Liver (tissue), 3 donors: ENCODE measurements around the gene FRMD5.

Experiments
- FOXA1 ChIP-seq: IDR thresholded peaks from 2 replicates; pipeline ENCODE4 v1.6.1; 2016; ENCODE audit warnings: antibody characterized with exemption
- JUND ChIP-seq, 2 donors: IDR thresholded peaks; 2 replicates each; pipeline ENCODE4 v1.6.1; 2016; ENCODE audit warnings: antibody characterized with exemption in 2 of 2
- RAD21 ChIP-seq, 2 donors: IDR thresholded peaks; 2 replicates each; pipeline ENCODE4 v1.6.1; 2016; ENCODE audit warnings: antibody characterized with exemption in 2 of 2, mild to moderate bottlenecking in 2 of 2
- RXRA ChIP-seq, 2 donors: IDR thresholded peaks; 2 replicates each; pipeline ENCODE4 v1.6.1; 2017 to 2018; ENCODE audit warnings: antibody characterized with exemption in 2 of 2, mild to moderate bottlenecking in 1 of 2
- TF ChIP-seq, protein P1 (sequence below): IDR thresholded peaks from 2 replicates; pipeline ENCODE4 v1.6.1; 2016; ENCODE audit warnings: antibody characterized with exemption, mild to moderate bottlenecking
- TF ChIP-seq, protein P2 (sequence below): fragments of 150-350 bp; IDR thresholded peaks from 2 replicates; pipeline ENCODE4 v1.5.1; 2017; ENCODE audit warnings: improper control_type of control experiment, low read depth, low read length; ENCODE audit not compliant: missing input control
- TF ChIP-seq, protein P3 (sequence below): IDR thresholded peaks from 2 replicates; pipeline ENCODE4 v1.6.1; 2016; ENCODE audit warnings: antibody characterized with exemption
- TF ChIP-seq, protein P4 (sequence below): IDR thresholded peaks from 2 replicates; pipeline ENCODE4 v1.6.1; 2016; ENCODE audit warnings: antibody characterized with exemption
- donor health status: healthy.
- donor health status: healthy.

DNA sequence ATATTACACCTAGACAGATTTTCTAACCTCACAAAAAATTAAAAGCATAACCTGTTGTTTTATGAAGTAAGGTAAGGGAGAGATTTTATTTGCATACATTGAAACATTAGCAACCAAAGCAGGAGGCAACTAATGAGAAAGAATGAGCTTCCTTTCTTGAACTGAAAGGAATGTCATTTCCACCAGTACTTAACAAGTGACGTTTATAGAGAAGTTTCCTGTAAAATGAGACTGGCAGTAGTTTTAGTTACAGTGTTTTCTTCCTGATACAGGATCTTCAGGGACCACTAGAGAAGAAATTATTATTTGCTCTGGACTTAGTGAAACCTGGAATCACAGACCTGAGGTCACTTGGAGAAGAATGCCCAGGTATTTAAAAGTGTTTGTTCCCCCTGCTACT is 27.4 kb upstream of the FRMD5 start:
- TF ChIP-seq RXRA (IDR thresholded peaks at IDR 0.05) (no peak), FOXA1 (no peak), RAD21 (IDR thresholded peaks at IDR 0.05) (no peak), JUND (IDR thresholded peaks at IDR 0.05) (no peak)
- TF ChIP-seq, protein P1, sequence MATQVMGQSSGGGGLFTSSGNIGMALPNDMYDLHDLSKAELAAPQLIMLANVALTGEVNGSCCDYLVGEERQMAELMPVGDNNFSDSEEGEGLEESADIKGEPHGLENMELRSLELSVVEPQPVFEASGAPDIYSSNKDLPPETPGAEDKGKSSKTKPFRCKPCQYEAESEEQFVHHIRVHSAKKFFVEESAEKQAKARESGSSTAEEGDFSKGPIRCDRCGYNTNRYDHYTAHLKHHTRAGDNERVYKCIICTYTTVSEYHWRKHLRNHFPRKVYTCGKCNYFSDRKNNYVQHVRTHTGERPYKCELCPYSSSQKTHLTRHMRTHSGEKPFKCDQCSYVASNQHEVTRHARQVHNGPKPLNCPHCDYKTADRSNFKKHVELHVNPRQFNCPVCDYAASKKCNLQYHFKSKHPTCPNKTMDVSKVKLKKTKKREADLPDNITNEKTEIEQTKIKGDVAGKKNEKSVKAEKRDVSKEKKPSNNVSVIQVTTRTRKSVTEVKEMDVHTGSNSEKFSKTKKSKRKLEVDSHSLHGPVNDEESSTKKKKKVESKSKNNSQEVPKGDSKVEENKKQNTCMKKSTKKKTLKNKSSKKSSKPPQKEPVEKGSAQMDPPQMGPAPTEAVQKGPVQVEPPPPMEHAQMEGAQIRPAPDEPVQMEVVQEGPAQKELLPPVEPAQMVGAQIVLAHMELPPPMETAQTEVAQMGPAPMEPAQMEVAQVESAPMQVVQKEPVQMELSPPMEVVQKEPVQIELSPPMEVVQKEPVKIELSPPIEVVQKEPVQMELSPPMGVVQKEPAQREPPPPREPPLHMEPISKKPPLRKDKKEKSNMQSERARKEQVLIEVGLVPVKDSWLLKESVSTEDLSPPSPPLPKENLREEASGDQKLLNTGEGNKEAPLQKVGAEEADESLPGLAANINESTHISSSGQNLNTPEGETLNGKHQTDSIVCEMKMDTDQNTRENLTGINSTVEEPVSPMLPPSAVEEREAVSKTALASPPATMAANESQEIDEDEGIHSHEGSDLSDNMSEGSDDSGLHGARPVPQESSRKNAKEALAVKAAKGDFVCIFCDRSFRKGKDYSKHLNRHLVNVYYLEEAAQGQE, result no peak
- TF ChIP-seq, protein P2, sequence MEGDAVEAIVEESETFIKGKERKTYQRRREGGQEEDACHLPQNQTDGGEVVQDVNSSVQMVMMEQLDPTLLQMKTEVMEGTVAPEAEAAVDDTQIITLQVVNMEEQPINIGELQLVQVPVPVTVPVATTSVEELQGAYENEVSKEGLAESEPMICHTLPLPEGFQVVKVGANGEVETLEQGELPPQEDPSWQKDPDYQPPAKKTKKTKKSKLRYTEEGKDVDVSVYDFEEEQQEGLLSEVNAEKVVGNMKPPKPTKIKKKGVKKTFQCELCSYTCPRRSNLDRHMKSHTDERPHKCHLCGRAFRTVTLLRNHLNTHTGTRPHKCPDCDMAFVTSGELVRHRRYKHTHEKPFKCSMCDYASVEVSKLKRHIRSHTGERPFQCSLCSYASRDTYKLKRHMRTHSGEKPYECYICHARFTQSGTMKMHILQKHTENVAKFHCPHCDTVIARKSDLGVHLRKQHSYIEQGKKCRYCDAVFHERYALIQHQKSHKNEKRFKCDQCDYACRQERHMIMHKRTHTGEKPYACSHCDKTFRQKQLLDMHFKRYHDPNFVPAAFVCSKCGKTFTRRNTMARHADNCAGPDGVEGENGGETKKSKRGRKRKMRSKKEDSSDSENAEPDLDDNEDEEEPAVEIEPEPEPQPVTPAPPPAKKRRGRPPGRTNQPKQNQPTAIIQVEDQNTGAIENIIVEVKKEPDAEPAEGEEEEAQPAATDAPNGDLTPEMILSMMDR, result no peak
- TF ChIP-seq, protein P3, sequence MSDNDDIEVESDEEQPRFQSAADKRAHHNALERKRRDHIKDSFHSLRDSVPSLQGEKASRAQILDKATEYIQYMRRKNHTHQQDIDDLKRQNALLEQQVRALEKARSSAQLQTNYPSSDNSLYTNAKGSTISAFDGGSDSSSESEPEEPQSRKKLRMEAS, result no peak
- TF ChIP-seq, protein P4, sequence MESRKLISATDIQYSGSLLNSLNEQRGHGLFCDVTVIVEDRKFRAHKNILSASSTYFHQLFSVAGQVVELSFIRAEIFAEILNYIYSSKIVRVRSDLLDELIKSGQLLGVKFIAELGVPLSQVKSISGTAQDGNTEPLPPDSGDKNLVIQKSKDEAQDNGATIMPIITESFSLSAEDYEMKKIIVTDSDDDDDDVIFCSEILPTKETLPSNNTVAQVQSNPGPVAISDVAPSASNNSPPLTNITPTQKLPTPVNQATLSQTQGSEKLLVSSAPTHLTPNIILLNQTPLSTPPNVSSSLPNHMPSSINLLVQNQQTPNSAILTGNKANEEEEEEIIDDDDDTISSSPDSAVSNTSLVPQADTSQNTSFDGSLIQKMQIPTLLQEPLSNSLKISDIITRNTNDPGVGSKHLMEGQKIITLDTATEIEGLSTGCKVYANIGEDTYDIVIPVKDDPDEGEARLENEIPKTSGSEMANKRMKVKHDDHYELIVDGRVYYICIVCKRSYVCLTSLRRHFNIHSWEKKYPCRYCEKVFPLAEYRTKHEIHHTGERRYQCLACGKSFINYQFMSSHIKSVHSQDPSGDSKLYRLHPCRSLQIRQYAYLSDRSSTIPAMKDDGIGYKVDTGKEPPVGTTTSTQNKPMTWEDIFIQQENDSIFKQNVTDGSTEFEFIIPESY, result no peak
